Measurements from ENCODE around the gene NRARP. TPM values are rescaled to one million over a fixed set of nuclear protein-coding genes. Genes with fewer than 3 reads are reported as not detected.
"Not testable (repeated sequence)": the region's sequence is repeated elsewhere in the genome, so short reads cannot be mapped to it uniquely, and the experiment has no call there.

Gene NRARP
- total RNA-seq, 6 donors from 2014 or later: 3.1 to 26.9 (median 9.5) TPM

GRCh38 chr9:137333016-137333671 lies 31.1 kb upstream of the NRARP start:
- DNase-seq: no peak
- no peak for TF ChIP-seq POLR2AphosphoS5 (IDR thresholded peaks at IDR 0.05)
- no peak for TF ChIP-seq CTCF (IDR thresholded peaks at IDR 0.05)
- no peak for TF ChIP-seq EP300 (IDR thresholded peaks at IDR 0.05)
- no peak for TF ChIP-seq POLR2A (IDR thresholded peaks at IDR 0.05)
- peak in 1 of 2 donors; percentile 15 for ATAC-seq (ENCODE audit: low FRiP score in 2 of 2)
- H3K4me3 ChIP-seq: no peak overlapping the region
- no peaks in the 10 kb centered on the region for H3K36me3 ChIP-seq
- WGBS, 2 donors: 75 to 83% methylated on average over 14 to 21 of the region's 21 CpGs
- H3K4me1 ChIP-seq: no peaks in the 10 kb centered on the region
- no peaks in the 10 kb centered on the region for H3K27me3 ChIP-seq
- no peak overlapping the region for H3K27ac ChIP-seq
- peaks cover 0 to 4% (median 1%) of the 10 kb centered on the region in 4 donors for H3K9me3 ChIP-seq

GRCh38 chr9:137331929-137332328 lies 29.9 kb upstream of the NRARP start:
- Histone ChIP-seq H3K27me3 (no peaks in the 10 kb centered on the region), H3K4me3 (no peak overlapping the region), H3K4me1 (no peaks in the 10 kb centered on the region), H3K9me3 (peaks cover 0 to 3% (median under 1%) of the 10 kb centered on the region in 4 donors), H3K36me3 (no peaks in the 10 kb centered on the region), H3K27ac (no peak overlapping the region)
- ATAC-seq (ENCODE audit: low FRiP score in 2 of 2) (no peak), DNase-seq (no peak)
- 95 to 99% methylated on average over 9 of the region's 9 CpGs for WGBS, 2 donors
- TF ChIP-seq CTCF (IDR thresholded peaks at IDR 0.05): no peak
- no peak for TF ChIP-seq EP300 (IDR thresholded peaks at IDR 0.05)
- TF ChIP-seq POLR2AphosphoS5 (IDR thresholded peaks at IDR 0.05): no peak

- Histone ChIP-seq H3K27ac (no peak overlapping the region), H3K9me3 (no peaks in the 10 kb centered on the region), H3K36me3 (no peaks in the 10 kb centered on the region), H3K4me3 (no peak overlapping the region), H3K4me1 (no peaks in the 10 kb centered on the region), H3K27me3 (no peaks in the 10 kb centered on the region)
- DNase-seq: no peak
- 78 to 90% methylated on average over 6 of the region's 6 CpGs for WGBS, 2 donors
- ATAC-seq (ENCODE audit: low FRiP score in 2 of 2): no peak
- no peak for TF ChIP-seq EP300 (IDR thresholded peaks at IDR 0.05)
- no peak for TF ChIP-seq CTCF (IDR thresholded peaks at IDR 0.05)
- no peak for TF ChIP-seq POLR2AphosphoS5 (IDR thresholded peaks at IDR 0.05)
- no peak for TF ChIP-seq POLR2A (IDR thresholded peaks at IDR 0.05)
Observed at GRCh38 chr9:137330689-137331088, 28.6 kb upstream of the NRARP start.

DNA sequence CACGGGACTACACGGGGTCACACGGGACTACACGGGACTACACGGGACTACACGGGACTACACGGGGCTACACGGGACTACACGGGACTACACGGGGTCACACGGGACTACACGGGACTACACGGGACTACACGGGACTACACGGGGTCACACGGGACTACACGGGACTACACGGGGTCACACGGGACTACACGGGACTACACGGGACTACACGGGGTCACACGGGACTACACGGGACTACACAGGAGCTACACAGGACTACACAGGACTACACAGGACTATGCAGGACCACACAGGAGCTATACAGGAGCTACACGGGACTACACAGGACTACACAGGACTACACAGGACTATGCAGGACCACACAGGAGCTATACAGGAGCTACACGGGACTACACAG lies 27.5 kb upstream of the NRARP start:
- not testable (repeated sequence) for H3K9me3 ChIP-seq; H3K4me3 ChIP-seq; H3K36me3 ChIP-seq; H3K27me3 ChIP-seq; DNase-seq; H3K4me1 ChIP-seq; ATAC-seq (ENCODE audit: low FRiP score in 2 of 2); H3K27ac ChIP-seq
- WGBS, 2 donors: 44 to 71% methylated on average over 10 of the region's 26 CpGs

DNA sequence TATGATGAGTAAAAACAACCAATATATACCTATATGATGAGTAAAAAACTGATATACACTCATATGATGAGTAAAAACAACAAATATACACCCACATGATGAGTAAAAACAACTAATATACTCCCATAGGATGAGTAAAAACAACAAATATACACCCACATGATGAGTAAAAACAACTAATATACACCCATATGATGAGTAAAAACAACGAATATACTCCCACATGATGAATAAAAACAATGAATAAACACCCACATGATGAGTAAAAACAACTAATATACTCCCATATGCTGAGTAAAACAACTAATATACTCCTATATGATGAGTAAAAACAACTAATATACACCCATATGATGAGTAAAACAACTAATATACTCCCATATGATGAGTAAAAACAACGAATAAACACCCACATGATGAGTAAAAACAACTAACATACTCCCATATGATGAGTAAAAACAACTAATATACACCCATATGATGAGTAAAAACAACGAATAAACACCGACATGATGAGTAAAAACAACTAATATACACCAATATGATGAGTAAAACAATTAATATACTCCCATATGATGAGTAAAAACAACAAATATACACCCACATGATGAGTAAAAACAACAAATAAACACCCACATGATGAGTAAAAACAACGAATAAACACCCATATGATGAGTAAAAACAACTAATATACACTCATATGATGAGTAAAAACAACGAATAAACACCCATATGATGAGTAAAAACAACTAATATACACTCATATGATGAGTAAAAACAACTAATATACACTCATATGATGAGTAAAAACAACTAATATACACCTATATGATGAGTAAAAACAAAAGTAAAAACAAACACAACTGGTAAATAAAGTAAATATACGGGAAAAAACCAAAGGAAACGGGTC lies 25.8 kb upstream of the NRARP start:
- not testable (repeated sequence) for ATAC-seq (ENCODE audit: low FRiP score in 2 of 2); H3K36me3 ChIP-seq; H3K4me3 ChIP-seq; H3K27ac ChIP-seq; DNase-seq; H3K27me3 ChIP-seq; H3K4me1 ChIP-seq; H3K9me3 ChIP-seq
- 71 to 74% methylated on average over 8 of the region's 8 CpGs for WGBS, 2 donors

Data from upper lobe of left lung (tissue), 6 donors.